GM21825 (cell line): ENCODE results near the gene ZNF132.

ENCODE experiments used
- ATAC-seq: cut with Tn5 transposase; IDR thresholded peaks from one replicate; pipeline ENCODE4 v1.9.1; 2021; ENCODE audit warnings: mild to moderate bottlenecking, moderate library complexity; ENCODE audit not compliant: unreplicated experiment

Gene ZNF132

GRCh38 chr19:58392945-58393724 lies 46.8 kb downstream of the ZNF132 start:
- ATAC-seq, result no peak

GRCh38 chr19:58388175-58388526 lies 51.8 kb downstream of the ZNF132 start:
- ATAC-seq, result no peak

GRCh38 chr19:58387338-58388174 lies 52.4 kb downstream of the ZNF132 start:
- no peak for ATAC-seq

GRCh38 chr19:58386576-58387337 lies 53.2 kb downstream of the ZNF132 start, which contains the start of gene RPS5:
RPS5 (plus strand) TSS chr19:58387269; CDS start chr19:58388138, 869 bp downstream.
- peak; percentile 81 for ATAC-seq

- ATAC-seq, result peak; percentile 13
These were observed 53.9 kb downstream of the ZNF132 start for GRCh38 chr19:58385891-58386575.

GRCh38 chr19:58385313-58385890 lies 54.6 kb downstream of the ZNF132 start:
- ATAC-seq, result no peak

GRCh38 chr19:58382997-58383603 lies 56.9 kb downstream of the ZNF132 start:
- no peak for ATAC-seq
